K562 (cell line): Measurements from ENCODE around the gene PSMB10. TPM values are rescaled to one million over a fixed set of nuclear protein-coding genes. Genes with fewer than 3 reads are reported as not detected.
A peak's percentile ranks its signal among the peaks of the same experiment; 100 is the strongest.

Source experiments
- ARID3B ChIP-seq: fragments of 250-450 bp; sonication (Bioruptor Pico); IDR thresholded peaks from 2 replicates; pipeline ENCODE4 v1.4.0; 2020; ENCODE audit warnings: borderline replicate concordance
- CC2D1A ChIP-seq: fragments of 450-650 bp; IDR thresholded peaks from 2 replicates; pipeline ENCODE4 v1.6.1; 2017; ENCODE audit warnings: mild to moderate bottlenecking
- CHAMP1 ChIP-seq: fragments of 450-650 bp; IDR thresholded peaks from 2 replicates; pipeline ENCODE4 v1.6.1; 2016; ENCODE audit warnings: mild to moderate bottlenecking
- CHCHD3 ChIP-seq: fragments of 250-450 bp; sonication (Bioruptor Pico); IDR thresholded peaks from 2 replicates; pipeline ENCODE4 v2.1.2; 2022; ENCODE audit warnings: mild to moderate bottlenecking
- DACH1 ChIP-seq: fragments of 450-650 bp; IDR thresholded peaks from 2 replicates; pipeline ENCODE4 v1.6.1; 2018; ENCODE audit not compliant: partially characterized antibody
- FOXA3 ChIP-seq, 2 experiments: fragments of 450-650 bp in 1 of 2; sonication (generic) in 1 of 2; formaldehyde crosslinking; IDR thresholded peaks in 1 of 2; conservative IDR thresholded peaks in 1 of 2; 2 replicates each; pipeline versions ENCODE4 v1.4.0 to v1.8.0; 2020 to 2022; ENCODE audit warnings: mild to moderate bottlenecking in 2 of 2, missing genetic modification reagents in 1 of 2
- HCFC1 ChIP-seq: IDR thresholded peaks from 2 replicates; pipeline ENCODE4 v1.6.1; 2012; ENCODE audit warnings: low read depth, low read length, improper control_type of control experiment
- NEUROD1 ChIP-seq: fragments of 150-350 bp; IDR thresholded peaks from 2 replicates; pipeline ENCODE4 v1.6.1; 2014; ENCODE audit warnings: borderline replicate concordance, low read length, low read depth; ENCODE audit not compliant: partially characterized antibody
- RBM25 ChIP-seq: fragments of 200-400 bp; formaldehyde crosslinking; IDR thresholded peaks from 2 replicates; pipeline ENCODE4 v1.6.1; 2018; ENCODE audit warnings: low read length, low read depth, moderate library complexity; ENCODE audit not compliant: severe bottlenecking
- SIX5 ChIP-seq, 2 experiments: IDR thresholded peaks; 2 replicates each; pipeline ENCODE4 v1.6.1; 2011; ENCODE audit warnings: low read length in 2 of 2, borderline replicate concordance in 1 of 2, low read depth in 1 of 2, mild to moderate bottlenecking in 1 of 2, moderate library complexity in 1 of 2; ENCODE audit not compliant: insufficient read depth in 1 of 2
- TCF3 ChIP-seq: sonication (generic); formaldehyde crosslinking; IDR thresholded peaks from 2 replicates; pipeline ENCODE4 v1.4.0; 2020; ENCODE audit warnings: mild to moderate bottlenecking, missing genetic modification reagents
- TOE1 ChIP-seq, 2 experiments: fragments of 450-650 bp in 1 of 2; sonication (generic) in 1 of 2; formaldehyde crosslinking in 1 of 2; IDR thresholded peaks; 2 replicates each; pipeline versions ENCODE4 v1.7.1 to v1.8.0; 2016 to 2022; ENCODE audit warnings: borderline replicate concordance in 2 of 2, mild to moderate bottlenecking in 2 of 2, antibody characterized with exemption in 1 of 2, inconsistent platforms in 1 of 2, low read depth in 1 of 2, missing genetic modification reagents in 1 of 2, moderate library complexity in 1 of 2
- USF1 ChIP-seq: sonication (generic); formaldehyde crosslinking; IDR thresholded peaks from 2 replicates; pipeline ENCODE4 v1.9.0; 2022; ENCODE audit warnings: mild to moderate bottlenecking, missing genetic modification reagents
- ZKSCAN3 ChIP-seq: fragments of 250-450 bp; sonication (Bioruptor Pico); IDR thresholded peaks from 2 replicates; pipeline ENCODE4 v1.4.0; 2020
- ZNF124 ChIP-seq: sonication (generic); formaldehyde crosslinking; IDR thresholded peaks from 2 replicates; pipeline ENCODE4 v1.8.1; 2022; ENCODE audit warnings: missing genetic modification reagents
- ZNF184 ChIP-seq: sonication (generic); formaldehyde crosslinking; IDR thresholded peaks from 2 replicates; pipeline ENCODE4 v1.5.0; 2020; ENCODE audit warnings: missing genetic modification reagents
- ZNF253 ChIP-seq: fragments of 250-450 bp; sonication (Bioruptor Pico); conservative IDR thresholded peaks from 2 replicates; pipeline ENCODE4 v1.6.1; 2021; ENCODE audit warnings: mild to moderate bottlenecking
- ZNF766 ChIP-seq: fragments of 200-800 bp; sonication (Bioruptor generic); conservative IDR thresholded peaks from 2 replicates; pipeline ENCODE4 v1.6.1; 2016; ENCODE audit warnings: missing genetic modification characterization, missing compliant biosample characterization
- ZNF780A ChIP-seq: fragments of 250-450 bp; sonication (Bioruptor Pico); IDR thresholded peaks from 2 replicates; pipeline ENCODE4 v1.5.0; 2021; ENCODE audit warnings: mild to moderate bottlenecking
- polyA plus RNA-seq, 8 experiments: library from polyadenylated mRNA; depleted of rRNA in 4 of 8; stranded (reverse) in 5 of 8; unstranded in 3 of 8; fragments of >200 nt; fragmentation: Nextera tagmentation in 2 of 8; fragmentation: Illumina TruSeq in 1 of 8; extraction: Ambion mirVana in 2 of 8; extraction: Trizol in 1 of 8; gene quantifications; 2 replicates each; pipeline versions ENCODE4 v1.2.1 to v1.2.3, GENCODE V29; 2011 to 2014; ENCODE audit warnings: inconsistent platforms in 1 of 8, missing spikeins in 1 of 8
- total RNA-seq, 7 experiments: library from RNA; depleted of rRNA in 6 of 7; stranded (reverse); fragments of >200 nt in 6 of 7; fragmentation: Illumina TruSeq in 2 of 7; extraction: Trizol in 2 of 7; gene quantifications; 2 replicates each; pipeline versions ENCODE4 v1.2.1 to v1.2.3, GENCODE V29; 2011 to 2021; ENCODE audit warnings: low replicate concordance in 1 of 7

Gene PSMB10
- total and polyA plus RNA-seq, 9 of the 15 experiments (the other 6 are each of a cell fraction or from before 2014, with no cell fraction given) = 11.7 to 105 (median 51.0) TPM

- TF ChIP-seq ZNF124 (CRISPR knock-in tag) (no peak), ZNF766 (no peak), CHCHD3 (CRISPR knock-in tag) (no peak), USF1 (no peak), ZKSCAN3 (no peak), TCF3 (peak; percentile 19; the same call in 1 of the 2 replicates), SIX5 (IDR thresholded peaks at IDR 0.05; ENCODE audit: borderline replicate concordance in 1 of 2, insufficient read depth in 1 of 2, low read depth in 1 of 2, low read length in 2 of 2) (no peak), ARID3B (CRISPR knock-in tag) (no peak), TOE1 (IDR thresholded peaks at IDR 0.05; ENCODE audit: borderline replicate concordance) (no peak), TOE1 (CRISPR knock-in tag; IDR thresholded peaks at IDR 0.05; ENCODE audit: borderline replicate concordance, low read depth) (peak; percentile 71; the same call in 1 of the 2 replicates), ZNF253 (no peak), CC2D1A (no peak), CHAMP1 (no peak), ZNF780A (CRISPR knock-in tag) (no peak), NEUROD1 (no peak), HCFC1 (peak; percentile 73), FOXA3 (CRISPR knock-in tag; conservative IDR thresholded peaks at IDR 0.05 in 1 of 2, IDR thresholded peaks at IDR 0.05 in 1 of 2) (peak in 1 of 2 experiments; percentile 67; a peak in 1 of 4 replicates), DACH1 (no peak), ZNF184 (CRISPR knock-in tag) (no peak), RBM25 (peak; percentile 19)
Observed at GRCh38 chr16:67892899-67893742, 43.5 kb downstream of the PSMB10 start, which contains the start of gene PSKH1 (continued).
